GM18517 (cell line): ENCODE data around the gene ANKRD13D.

Experiments
- ATAC-seq: cut with Tn5 transposase; IDR thresholded peaks from one replicate; pipeline ENCODE4 v1.9.1; 2021; ENCODE audit warnings: mild to moderate bottlenecking, moderate library complexity; ENCODE audit not compliant: unreplicated experiment

Gene ANKRD13D

DNA sequence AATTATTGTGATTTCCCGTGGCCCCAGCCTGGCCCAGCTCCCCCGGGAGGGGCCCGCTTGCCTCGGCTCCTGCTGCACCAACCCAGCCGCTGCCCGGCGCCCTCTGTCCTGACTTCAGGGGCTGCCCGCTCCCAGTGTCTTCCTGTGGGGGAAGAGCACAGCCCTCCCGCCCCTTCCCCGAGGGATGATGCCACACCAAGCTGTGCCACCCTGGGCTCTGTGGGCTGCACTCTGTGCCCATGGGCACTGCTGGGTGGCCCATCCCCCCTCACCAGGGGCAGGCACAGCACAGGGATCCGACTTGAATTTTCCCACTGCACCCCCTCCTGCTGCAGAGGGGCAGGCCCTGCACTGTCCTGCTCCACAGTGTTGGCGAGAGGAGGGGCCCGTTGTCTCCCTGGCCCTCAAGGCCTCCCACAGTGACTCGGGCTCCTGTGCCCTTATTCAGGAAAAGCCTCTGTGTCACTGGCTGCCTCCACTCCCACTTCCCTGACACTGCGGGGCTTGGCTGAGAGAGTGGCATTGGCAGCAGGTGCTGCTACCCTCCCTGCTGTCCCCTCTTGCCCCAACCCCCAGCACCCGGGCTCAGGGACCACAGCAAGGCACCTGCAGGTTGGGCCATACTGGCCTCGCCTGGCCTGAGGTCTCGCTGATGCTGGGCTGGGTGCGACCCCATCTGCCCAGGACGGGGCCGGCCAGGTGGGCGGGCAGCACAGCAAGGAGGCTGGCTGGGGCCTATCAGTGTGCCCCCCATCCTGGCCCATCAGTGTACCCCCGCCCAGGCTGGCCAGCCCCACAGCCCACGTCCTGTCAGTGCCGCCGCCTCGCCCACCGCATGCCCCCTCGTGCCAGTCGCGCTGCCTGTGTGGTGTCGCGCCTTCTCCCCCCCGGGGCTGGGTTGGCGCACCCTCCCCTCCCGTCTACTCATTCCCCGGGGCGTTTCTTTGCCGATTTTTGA is 3.3 kb upstream of the ANKRD13D start:
- ATAC-seq, result no peak

DNA sequence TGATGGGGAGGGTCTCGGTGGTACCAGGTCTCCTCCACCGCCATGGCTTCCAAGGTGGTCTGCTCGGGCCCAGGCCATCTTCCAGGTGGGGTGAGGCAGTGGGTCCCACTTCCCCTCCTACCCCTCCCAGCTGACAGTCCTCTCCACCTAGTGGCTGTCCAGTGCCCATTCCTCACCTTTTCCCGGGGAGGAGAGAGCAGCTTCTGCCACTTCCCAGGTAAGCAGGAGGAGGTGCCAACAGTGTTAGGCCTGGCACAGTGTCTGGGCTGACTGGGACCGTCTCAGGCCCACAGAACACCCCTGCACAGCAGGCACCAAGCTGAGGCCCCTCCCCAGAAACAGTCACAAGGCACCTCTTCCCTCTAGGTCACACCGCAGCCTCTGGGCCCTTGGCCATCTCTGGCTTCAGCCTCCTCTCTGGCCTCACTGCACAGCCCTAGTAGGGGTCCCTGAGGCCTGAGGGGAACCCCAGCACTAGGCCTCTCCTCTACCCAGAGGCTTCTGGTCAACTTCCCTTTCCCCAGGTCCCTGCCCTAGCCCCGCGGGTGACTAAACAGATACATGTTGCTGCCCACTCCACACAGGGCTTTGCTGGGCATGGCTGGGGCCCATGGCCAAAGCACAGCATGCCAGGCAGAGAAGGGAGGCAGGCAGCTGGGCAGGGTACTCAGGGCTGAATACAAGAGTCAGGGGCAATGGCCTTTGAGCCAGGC is 2.3 kb upstream of the ANKRD13D start:
- no peak for ATAC-seq

DNA sequence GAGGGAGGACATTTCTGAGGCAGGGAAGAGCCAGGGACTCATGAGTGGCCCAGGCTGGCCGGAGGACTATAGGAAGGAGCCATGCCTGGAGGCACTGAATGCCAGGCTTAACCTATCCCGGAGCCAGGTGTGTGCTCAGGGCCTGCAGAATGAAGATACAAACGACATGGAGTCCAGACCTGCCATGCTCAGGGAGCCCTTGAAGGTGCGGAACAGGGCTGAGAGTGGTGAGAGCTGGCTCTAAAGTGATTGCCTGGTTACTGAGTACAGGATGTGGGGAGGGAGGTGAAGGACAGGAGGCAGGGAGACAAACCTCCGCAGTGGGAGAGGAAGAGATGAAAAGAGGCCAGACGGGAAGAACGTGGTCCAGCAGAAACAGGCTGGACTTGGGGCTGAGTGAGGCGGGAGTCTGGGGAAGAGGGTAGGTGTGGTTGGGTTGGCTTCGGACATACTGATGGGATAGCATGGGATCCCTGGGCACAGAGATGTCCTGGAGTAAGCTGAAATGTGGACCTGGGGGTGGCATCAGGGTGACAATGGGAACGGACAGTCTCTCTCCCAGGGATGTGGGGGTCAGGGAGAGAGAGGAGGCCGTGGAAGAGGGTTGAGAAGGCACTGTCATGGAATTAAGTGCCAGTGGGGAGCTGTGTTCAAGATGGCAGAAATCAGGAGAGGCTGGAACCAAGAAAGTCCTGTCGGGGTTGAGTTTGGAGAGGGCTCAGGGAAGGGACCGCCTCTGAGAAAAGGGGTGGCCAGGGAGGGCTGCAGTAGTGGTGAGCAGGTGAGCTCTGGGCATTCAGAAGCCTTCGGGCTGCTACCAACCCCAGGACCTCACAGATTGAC is 1.5 kb upstream of the ANKRD13D start:
- peak; percentile 2 for ATAC-seq

DNA sequence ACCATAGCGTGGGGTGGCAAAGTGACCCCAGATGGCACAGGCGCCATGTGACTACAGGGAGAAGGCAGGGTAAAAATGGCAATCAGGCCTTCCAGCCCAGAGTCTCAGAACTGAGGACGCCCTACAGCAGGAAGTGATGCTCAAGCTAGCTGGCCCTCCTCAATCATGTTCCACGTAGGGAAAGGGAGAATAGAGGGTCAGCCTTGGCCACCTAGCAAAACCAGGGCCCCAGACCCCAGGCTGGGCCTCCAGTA is 978 bp upstream of the ANKRD13D start:
- ATAC-seq, result peak; percentile 2

DNA sequence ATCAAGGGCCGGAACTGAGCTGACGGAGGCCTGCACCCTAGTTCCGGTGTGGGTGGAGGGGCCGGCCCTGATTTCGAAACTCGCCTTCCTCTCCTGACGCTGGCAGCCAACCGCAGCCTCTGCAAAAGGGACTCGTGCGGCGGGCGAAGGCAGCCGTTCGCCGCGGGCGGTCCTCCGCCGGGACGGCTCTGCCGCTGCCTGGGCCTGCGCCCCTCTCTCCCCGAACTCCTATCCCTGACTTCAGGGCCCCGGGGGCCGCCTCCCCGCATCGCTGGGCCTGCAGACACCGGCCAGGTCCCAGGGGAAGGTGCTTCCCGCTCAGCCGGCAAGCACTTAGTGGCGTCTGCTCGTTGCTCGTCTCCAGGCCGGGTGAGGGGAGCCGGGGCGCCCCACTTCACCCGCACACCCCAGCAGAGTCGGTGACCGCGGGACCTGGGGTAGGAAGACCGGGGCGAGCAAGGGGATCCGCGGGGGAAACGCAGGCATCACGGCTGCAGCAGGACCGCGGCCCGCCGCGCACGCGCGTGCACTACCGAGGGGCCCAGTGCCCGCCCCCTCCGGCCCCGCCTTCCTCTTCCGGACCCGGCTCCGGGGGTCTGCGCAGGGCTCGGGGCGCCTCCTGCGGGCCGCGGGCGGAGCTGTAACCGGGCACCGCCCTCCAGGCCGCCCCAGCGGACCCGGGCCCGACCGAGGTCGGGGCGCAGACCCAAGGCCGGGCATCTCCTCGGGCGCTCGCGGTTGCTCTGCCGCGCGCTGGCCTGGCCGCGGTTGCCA is 464 bp upstream of the ANKRD13D start:
- ATAC-seq, result peak; percentile 58

DNA sequence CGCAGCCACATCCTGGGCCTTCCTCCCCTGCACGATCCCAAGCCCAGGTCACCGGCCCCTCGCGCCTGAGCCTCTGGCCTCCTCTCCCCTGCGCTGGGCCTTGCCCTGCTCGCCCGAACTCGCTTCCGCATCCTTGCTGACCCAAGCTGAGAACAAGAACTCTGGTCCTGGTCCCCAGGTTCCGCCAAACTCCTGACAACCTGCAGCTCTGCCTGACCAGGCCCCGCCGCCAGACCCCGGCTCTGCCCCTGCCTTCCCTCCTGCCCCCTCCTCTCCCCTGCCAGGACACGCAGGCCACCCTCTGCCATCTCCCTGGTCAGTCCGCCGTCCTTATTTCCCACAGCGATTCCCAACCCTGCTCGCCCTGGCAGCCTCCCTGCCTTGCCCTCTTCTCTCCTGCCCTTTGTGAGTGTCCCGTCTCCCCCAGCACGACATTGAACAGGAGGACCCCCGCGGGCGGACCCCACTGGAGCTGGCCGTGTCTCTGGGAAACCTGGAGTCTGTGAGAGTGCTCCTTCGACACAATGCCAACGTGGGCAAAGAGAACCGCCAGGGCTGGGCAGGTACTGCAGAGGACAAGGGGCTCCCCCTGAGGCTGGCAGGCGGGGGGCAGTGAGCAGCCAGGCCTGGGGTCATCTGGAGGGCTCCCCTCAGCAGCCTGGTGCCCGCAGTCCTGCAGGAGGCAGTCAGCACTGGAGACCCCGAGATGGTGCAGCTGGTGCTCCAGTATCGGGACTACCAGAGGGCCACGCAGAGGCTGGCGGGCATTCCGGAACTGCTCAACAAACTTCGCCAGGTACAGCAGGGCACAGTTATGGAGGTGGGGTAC is 762 bp downstream of the ANKRD13D start:
- peak; percentile 0 for ATAC-seq

DNA sequence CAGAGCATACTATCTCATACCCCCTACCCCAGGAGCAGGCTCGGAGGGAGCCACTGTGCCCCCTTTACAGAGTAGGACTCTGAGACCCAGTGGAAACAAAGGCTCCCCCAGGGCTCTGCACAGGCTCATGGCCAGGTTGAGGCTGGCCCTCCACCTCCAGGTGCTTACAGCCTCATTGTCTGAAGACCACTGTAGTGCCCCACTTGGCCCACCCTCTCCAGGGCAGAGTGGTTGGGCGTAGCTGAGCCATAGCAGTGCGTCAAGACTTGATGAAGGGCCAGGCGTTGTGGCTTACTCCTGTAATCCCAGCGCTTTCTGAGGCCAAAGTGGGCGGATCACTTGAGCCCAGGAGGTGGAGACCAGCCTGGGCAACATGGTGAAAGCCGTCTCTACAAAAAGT is 1.7 kb downstream of the ANKRD13D start:
- no peak for ATAC-seq

DNA sequence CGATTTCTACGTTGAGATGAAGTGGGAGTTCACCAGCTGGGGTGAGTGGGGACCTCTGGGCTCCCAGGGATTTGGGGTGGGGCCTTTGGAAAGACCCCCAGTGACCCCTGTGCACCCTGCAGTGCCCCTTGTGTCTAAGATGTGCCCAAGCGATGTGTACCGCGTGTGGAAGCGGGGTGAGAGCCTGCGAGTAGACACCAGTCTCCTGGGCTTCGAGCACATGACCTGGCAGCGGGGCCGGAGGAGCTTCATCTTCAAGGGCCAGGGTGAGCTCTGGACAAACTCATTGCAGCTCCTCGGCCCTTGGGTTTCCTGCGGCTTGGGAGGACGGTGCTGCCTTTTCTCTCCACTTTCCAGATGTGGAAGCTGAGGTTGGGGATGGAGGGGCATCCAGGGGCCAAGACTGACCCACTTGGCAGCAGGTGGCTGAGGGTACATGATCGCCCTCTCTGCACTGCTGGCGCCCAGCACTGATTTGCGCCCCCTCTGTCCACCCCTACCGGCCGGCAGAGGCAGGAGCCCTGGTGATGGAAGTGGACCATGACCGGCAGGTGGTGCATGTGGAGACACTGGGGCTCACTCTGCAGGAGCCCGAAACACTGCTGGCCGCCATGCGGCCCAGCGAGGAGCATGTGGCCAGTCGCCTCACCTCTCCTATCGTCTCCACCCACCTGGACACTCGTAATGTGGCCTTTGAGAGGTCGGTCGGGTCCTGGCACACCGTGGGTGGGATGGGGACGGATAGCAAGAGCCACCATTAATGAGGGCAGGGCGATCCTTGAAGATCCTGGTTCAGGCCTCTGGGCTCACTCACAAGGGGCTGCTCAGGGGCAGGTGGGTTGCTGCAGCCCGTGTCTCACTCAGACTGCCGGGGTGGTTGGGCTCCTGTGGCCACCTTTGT is 2.6 kb downstream of the ANKRD13D start:
- ATAC-seq, result no peak

DNA sequence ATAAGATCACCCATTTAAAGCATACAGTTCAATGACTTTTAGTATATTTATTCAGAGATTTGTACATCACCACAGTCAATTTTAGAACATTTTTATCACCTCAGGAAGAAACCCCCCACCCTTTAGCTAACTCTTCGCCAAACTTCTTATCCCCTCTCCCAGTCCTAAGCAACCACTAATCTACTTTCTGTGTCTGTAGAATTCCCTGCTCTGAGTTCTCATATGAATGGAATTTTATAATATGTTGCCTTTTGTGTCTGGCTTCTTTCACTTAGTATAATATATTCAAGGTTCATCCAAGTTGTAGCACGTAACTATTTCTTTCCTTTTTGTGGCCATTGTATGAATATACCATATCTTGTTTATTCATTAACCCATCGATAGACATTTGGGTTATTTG is 3.6 kb downstream of the ANKRD13D start:
- no peak for ATAC-seq

DNA sequence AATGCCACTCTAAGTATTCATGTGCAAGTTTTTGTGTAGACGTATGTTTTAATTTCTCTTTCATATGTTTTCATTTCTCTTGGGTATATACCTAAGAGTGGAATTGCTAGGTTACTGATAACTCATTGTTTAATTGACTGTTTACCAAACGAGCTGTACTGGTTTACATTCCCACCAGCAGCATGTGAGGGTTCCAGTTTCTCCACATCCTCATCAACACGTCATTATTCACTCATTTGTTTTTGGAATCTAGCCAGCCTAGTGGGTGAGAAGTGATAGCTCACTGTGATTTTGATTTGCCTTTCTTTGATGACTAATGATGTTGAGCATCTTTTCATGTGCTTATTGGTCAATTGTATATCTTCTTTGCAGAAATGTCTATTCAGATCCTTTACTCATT is 4.0 kb downstream of the ANKRD13D start:
- no peak for ATAC-seq

DNA sequence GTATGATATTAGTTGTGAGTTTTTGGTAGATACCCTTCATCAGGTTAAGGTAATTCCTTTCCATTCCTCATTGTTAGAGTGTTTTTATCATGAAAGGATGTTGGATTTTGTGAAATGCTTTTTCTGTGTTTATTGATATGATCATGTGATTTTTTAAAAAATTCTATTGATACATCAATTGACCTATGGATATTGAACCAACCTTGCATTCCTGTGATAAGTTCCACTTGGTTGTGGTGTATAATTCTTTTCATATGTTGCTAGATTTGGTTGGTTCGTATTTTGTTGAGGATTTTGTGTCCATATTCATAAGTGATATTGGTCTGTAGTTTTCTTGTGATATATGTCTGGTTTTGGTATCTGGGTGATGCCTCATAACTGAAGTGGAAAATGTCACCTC is 6.7 kb downstream of the ANKRD13D start:
- ATAC-seq, result no peak

DNA sequence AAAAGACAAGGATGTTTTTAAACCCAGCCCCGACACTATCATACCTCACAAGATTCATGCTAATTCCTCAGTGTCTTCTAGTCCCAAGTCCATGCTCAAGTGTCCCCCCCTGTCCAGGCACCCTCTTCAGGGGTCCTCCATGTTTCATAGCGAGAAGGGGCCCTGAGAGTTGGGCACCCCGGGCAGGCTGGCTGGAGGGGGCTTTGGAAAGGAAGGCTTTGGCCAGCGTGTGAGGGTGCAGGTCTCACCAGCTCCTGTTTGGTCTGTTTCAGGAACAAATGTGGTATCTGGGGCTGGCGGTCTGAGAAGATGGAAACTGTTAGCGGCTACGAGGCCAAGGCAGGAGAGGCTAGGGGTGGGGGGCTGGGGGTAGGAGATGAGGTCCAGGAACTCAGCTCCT is 9.7 kb downstream of the ANKRD13D start:
- no peak for ATAC-seq

DNA sequence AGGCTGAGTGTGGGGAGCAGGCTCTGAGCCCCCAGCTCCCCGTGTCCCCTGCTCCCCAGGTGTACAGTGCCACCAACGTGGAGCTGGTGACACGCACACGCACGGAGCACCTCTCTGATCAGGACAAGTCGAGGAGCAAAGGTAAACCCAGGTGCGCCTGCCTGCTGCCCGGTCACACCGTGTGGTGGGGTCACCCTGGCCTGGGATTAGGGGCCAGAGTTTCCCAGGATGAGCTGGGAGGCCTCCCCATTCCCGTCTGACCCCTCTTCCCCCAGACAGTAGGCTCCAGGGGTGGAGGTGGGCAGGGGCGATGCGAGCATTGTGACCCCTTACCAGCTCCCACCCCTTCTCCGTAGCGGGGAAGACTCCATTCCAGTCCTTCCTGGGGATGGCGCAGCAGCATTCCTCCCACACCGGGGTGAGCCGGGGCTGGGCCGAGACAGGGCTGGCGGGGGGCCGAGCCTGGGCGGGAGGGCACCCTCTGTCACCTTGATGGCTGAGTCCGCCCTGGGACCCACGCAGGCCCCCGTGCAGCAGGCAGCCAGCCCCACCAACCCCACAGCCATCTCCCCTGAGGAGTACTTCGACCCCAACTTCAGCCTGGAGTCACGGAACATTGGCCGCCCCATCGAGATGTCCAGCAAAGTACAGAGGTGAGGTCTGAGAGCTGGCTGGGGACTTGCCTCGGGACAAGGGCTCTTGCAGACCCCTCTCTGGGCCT is 10.5 kb downstream of the ANKRD13D start:
- ATAC-seq, result no peak

DNA sequence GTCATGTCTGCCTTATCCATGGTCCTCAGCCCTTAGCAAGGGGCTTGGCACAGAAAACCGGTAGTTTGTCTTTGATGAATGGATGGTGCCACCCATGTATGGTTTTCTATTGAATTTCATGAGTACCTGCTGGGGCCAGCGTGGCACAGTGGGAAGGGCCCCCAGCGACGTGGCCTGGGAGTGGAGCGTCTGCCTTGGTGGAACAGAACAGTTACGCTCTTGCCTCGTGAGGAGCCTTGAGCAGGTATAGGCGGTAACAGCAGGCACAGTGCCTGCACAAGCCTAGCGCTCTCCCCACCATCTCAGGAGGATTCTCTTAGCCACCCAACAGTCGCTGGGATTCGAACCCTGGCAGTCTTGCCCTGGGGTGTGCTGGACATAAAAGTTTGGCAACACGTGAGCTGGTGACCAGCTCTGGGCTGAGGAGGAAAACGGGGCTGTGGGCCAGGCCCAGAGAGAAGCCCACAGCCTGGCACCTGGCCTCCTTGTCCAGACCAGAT is 11.2 kb downstream of the ANKRD13D start:
- ATAC-seq, result no peak

DNA sequence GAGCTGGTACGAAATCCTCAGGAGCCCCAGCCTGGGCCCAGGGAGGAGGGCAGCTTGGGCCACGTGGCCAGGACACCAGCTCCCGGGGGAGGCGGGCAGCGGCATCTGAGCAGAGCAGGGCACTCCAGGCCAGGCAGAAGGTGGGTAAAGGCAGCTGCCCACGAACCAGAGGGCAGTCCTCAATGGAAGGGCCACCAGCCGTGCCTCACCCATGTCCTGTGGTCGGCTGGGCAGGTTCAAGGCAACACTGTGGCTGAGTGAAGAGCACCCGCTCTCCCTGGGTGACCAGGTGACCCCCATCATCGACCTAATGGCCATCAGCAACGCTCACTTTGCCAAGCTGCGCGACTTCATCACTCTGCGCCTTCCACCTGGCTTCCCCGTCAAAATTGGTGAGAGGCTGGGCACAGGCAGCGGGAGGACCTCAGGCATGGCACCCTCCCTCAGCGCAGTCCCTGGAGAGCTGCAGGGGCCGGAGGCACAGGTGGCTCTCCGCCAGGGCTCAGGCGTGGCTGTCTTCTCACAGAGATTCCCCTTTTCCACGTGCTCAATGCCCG is 11.7 kb downstream of the ANKRD13D start:
- no peak for ATAC-seq

DNA sequence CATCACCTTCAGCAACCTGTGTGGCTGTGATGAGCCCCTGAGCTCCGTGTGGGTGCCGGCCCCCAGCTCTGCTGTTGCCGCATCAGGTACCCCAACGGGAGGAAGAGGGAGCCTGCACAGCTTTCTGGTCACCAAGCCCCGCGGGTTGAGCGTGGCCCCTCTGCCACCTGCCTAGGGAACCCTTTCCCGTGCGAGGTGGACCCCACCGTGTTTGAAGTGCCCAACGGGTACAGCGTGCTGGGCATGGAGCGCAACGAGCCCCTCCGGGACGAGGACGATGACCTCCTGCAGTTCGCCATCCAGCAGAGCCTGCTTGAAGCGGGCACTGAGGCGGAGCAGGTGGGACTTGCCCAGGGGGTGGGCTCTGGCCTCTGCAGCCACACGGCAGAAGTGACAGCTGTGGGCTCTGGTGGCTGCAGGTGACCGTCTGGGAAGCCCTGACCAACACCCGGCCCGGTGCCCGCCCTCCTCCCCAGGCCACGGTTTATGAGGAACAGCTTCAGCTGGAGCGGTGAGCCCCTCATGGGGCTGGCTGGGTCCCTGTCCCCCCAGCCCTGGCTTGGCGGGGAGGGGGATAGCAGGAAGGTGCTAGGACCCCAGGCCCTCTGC is 12.3 kb downstream of the ANKRD13D start:
- no peak for ATAC-seq

DNA sequence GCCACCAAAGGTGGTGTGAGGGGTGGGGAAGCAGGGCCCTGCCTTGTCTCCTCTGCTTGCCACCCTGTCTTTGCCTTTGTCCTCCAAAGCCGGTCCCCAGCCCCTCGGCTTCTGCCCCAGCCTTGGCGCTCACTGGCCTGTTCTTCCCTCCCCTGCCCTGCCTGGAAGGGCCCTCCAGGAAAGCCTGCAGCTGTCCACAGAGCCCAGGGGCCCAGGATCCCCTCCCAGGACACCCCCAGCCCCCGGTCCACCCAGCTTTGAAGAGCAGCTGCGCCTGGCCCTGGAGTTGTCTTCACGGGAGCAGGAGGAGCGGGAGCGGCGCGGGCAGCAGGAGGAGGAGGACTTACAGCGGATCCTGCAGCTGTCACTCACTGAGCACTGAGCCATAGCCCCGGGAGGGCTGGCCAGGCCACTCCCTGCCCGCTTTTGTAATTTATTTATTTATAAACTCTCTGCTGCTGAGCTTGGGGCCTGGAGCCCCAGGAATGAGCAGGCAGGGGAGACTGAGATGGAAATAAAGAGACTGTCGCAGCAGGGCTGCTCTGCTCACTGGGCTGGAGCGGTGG is 12.9 kb downstream of the ANKRD13D start:
- no peak for ATAC-seq
